K562 (cell line): Measurements from ENCODE around the gene CEACAM18.

Experiments used
- CREB1 ChIP-seq, 2 experiments: sonication (generic) in 1 of 2; formaldehyde crosslinking in 1 of 2; IDR thresholded peaks; 2 replicates each; pipeline versions ENCODE4 v1.6.1 to v1.8.0; 2012 to 2022; ENCODE audit warnings: inconsistent platforms in 1 of 2, mild to moderate bottlenecking in 1 of 2, missing genetic modification reagents in 1 of 2, moderate library complexity in 1 of 2
- ELF4 ChIP-seq: fragments of 450-650 bp; formaldehyde crosslinking; IDR thresholded peaks from 2 replicates; pipeline ENCODE4 v1.4.0; 2022; ENCODE audit warnings: missing genetic modification characterization
- ETV5 ChIP-seq: sonication (generic); formaldehyde crosslinking; IDR thresholded peaks from 2 replicates; pipeline ENCODE4 v1.4.0; 2020; ENCODE audit warnings: low read depth, mild to moderate bottlenecking, missing genetic modification reagents
- NR2F6 ChIP-seq: fragments of 450-650 bp; formaldehyde crosslinking; IDR thresholded peaks from 2 replicates; pipeline ENCODE4 v1.4.0; 2020; ENCODE audit warnings: mild to moderate bottlenecking
- ZNF764 ChIP-seq: fragments of 250-450 bp; sonication (Bioruptor Pico); IDR thresholded peaks from 2 replicates; pipeline ENCODE4 v1.4.0; 2020; ENCODE audit warnings: low read depth, mild to moderate bottlenecking, moderate library complexity
- TF ChIP-seq, protein P1 (sequence below), 3 experiments: IDR thresholded peaks in 2 of 3; conservative IDR thresholded peaks in 1 of 3; 2 replicates each; pipeline ENCODE4 v1.5.1; 2011 to 2012; ENCODE audit warnings: low read length in 3 of 3, mild to moderate bottlenecking in 3 of 3, control low read depth in 2 of 3, improper control_type of control experiment in 1 of 3, inconsistent platforms in 1 of 3, low read depth in 1 of 3, mixed read lengths in 1 of 3, moderate library complexity in 1 of 3; ENCODE audit not compliant: insufficient read depth in 2 of 3
- TF ChIP-seq, protein P2 (sequence below), 2 experiments: fragments of 250-450 bp in 1 of 2; fragments of 450-650 bp in 1 of 2; sonication (Bioruptor Pico) in 1 of 2; IDR thresholded peaks; 2 replicates each; pipeline versions ENCODE4 v1.6.1 to v1.8.0; 2016 to 2021; ENCODE audit warnings: mild to moderate bottlenecking in 2 of 2, moderate library complexity in 2 of 2, missing compliant biosample characterization in 1 of 2, missing genetic modification characterization in 1 of 2
- TF ChIP-seq, protein P3 (sequence below): fragments of 250-450 bp; sonication (Bioruptor Pico); IDR thresholded peaks from 2 replicates; pipeline ENCODE4 v1.4.0; 2020
- TF ChIP-seq, protein P4 (sequence below): IDR thresholded peaks from 3 replicates; pipeline ENCODE4 v1.6.1; 2011; ENCODE audit warnings: borderline replicate concordance, mild to moderate bottlenecking, moderate library complexity; ENCODE audit not compliant: insufficient read length; ENCODE audit errors: extremely low read depth
- TF ChIP-seq, protein P5 (sequence below): IDR thresholded peaks from 3 replicates; pipeline ENCODE4 v1.6.1; 2011; ENCODE audit warnings: borderline replicate concordance, mild to moderate bottlenecking; ENCODE audit not compliant: insufficient read length, insufficient read depth
- TF ChIP-seq, protein P6 (sequence below): fragments of 450-650 bp; formaldehyde crosslinking; IDR thresholded peaks from 2 replicates; pipeline ENCODE4 v1.4.0; 2020; ENCODE audit warnings: mild to moderate bottlenecking, mixed read lengths
- TF ChIP-seq, protein P7 (sequence below), 2 experiments: fragments of 450-650 bp in 1 of 2; sonication (generic) in 1 of 2; formaldehyde crosslinking; conservative IDR thresholded peaks; 2 replicates each; pipeline versions ENCODE4 v1.4.0 to v1.8.1; 2020 to 2022; ENCODE audit warnings: mild to moderate bottlenecking in 1 of 2, missing genetic modification reagents in 1 of 2
- TF ChIP-seq, protein P8 (sequence below): fragments of 450-650 bp; IDR thresholded peaks from 2 replicates; pipeline ENCODE4 v1.6.1; 2016; ENCODE audit warnings: low read depth, mild to moderate bottlenecking, moderate library complexity

DNA sequence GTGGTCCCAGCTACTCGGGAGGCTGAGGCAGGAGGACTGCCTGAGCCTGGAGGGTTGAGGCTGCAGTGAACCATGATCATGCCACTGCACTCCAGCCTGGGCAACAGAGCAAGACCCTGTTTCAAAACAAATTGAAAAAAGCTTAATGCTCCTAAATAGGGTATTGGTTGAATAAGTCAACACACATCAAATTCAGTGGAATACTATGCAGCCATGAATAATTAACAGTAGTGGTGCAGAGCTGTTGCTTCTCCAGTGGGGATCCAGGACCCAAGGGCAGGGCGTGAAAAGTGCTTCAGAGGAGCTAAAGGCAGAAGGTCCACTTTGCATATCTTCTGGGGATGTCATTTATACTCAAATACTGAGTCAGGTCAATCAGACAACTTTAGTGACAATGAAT lies 38.3 kb upstream of the CEACAM18 start:
- no peak for TF ChIP-seq CREB1 (IDR thresholded peaks at IDR 0.05)
- TF ChIP-seq CREB1 (CRISPR knock-in tag; IDR thresholded peaks at IDR 0.05) = no peak
- TF ChIP-seq, protein P1, sequence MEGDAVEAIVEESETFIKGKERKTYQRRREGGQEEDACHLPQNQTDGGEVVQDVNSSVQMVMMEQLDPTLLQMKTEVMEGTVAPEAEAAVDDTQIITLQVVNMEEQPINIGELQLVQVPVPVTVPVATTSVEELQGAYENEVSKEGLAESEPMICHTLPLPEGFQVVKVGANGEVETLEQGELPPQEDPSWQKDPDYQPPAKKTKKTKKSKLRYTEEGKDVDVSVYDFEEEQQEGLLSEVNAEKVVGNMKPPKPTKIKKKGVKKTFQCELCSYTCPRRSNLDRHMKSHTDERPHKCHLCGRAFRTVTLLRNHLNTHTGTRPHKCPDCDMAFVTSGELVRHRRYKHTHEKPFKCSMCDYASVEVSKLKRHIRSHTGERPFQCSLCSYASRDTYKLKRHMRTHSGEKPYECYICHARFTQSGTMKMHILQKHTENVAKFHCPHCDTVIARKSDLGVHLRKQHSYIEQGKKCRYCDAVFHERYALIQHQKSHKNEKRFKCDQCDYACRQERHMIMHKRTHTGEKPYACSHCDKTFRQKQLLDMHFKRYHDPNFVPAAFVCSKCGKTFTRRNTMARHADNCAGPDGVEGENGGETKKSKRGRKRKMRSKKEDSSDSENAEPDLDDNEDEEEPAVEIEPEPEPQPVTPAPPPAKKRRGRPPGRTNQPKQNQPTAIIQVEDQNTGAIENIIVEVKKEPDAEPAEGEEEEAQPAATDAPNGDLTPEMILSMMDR (IDR thresholded peaks at IDR 0.05 in 2 of 3, conservative IDR thresholded peaks at IDR 0.05 in 1 of 3; ENCODE audit: insufficient read depth in 2 of 3, low read depth in 1 of 3, low read length in 3 of 3) = no peak
- TF ChIP-seq, protein P2, sequence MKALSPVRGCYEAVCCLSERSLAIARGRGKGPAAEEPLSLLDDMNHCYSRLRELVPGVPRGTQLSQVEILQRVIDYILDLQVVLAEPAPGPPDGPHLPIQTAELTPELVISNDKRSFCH (CRISPR knock-in tag; IDR thresholded peaks at IDR 0.05) = no peak
- TF ChIP-seq, protein P2 (tag; IDR thresholded peaks at IDR 0.05) = no peak
- TF ChIP-seq, protein P3, sequence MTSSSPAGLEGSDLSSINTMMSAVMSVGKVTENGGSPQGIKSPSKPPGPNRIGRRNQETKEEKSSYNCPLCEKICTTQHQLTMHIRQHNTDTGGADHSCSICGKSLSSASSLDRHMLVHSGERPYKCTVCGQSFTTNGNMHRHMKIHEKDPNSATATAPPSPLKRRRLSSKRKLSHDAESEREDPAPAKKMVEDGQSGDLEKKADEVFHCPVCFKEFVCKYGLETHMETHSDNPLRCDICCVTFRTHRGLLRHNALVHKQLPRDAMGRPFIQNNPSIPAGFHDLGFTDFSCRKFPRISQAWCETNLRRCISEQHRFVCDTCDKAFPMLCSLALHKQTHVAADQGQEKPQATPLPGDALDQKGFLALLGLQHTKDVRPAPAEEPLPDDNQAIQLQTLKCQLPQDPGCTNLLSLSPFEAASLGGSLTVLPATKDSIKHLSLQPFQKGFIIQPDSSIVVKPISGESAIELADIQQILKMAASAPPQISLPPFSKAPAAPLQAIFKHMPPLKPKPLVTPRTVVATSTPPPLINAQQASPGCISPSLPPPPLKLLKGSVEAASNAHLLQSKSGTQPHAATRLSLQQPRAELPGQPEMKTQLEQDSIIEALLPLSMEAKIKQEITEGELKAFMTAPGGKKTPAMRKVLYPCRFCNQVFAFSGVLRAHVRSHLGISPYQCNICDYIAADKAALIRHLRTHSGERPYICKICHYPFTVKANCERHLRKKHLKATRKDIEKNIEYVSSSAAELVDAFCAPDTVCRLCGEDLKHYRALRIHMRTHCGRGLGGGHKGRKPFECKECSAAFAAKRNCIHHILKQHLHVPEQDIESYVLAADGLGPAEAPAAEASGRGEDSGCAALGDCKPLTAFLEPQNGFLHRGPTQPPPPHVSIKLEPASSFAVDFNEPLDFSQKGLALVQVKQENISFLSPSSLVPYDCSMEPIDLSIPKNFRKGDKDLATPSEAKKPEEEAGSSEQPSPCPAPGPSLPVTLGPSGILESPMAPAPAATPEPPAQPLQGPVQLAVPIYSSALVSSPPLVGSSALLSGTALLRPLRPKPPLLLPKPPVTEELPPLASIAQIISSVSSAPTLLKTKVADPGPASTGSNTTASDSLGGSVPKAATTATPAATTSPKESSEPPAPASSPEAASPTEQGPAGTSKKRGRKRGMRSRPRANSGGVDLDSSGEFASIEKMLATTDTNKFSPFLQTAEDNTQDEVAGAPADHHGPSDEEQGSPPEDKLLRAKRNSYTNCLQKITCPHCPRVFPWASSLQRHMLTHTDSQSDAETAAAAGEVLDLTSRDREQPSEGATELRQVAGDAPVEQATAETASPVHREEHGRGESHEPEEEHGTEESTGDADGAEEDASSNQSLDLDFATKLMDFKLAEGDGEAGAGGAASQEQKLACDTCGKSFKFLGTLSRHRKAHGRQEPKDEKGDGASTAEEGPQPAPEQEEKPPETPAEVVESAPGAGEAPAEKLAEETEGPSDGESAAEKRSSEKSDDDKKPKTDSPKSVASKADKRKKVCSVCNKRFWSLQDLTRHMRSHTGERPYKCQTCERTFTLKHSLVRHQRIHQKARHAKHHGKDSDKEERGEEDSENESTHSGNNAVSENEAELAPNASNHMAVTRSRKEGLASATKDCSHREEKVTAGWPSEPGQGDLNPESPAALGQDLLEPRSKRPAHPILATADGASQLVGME = no peak
- no peak for TF ChIP-seq ELF4 (CRISPR knock-in tag)
- TF ChIP-seq, protein P4, sequence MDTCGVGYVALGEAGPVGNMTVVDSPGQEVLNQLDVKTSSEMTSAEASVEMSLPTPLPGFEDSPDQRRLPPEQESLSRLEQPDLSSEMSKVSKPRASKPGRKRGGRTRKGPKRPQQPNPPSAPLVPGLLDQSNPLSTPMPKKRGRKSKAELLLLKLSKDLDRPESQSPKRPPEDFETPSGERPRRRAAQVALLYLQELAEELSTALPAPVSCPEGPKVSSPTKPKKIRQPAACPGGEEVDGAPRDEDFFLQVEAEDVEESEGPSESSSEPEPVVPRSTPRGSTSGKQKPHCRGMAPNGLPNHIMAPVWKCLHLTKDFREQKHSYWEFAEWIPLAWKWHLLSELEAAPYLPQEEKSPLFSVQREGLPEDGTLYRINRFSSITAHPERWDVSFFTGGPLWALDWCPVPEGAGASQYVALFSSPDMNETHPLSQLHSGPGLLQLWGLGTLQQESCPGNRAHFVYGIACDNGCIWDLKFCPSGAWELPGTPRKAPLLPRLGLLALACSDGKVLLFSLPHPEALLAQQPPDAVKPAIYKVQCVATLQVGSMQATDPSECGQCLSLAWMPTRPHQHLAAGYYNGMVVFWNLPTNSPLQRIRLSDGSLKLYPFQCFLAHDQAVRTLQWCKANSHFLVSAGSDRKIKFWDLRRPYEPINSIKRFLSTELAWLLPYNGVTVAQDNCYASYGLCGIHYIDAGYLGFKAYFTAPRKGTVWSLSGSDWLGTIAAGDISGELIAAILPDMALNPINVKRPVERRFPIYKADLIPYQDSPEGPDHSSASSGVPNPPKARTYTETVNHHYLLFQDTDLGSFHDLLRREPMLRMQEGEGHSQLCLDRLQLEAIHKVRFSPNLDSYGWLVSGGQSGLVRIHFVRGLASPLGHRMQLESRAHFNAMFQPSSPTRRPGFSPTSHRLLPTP = no peak
- TF ChIP-seq NR2F6 = no peak
- TF ChIP-seq, protein P5, sequence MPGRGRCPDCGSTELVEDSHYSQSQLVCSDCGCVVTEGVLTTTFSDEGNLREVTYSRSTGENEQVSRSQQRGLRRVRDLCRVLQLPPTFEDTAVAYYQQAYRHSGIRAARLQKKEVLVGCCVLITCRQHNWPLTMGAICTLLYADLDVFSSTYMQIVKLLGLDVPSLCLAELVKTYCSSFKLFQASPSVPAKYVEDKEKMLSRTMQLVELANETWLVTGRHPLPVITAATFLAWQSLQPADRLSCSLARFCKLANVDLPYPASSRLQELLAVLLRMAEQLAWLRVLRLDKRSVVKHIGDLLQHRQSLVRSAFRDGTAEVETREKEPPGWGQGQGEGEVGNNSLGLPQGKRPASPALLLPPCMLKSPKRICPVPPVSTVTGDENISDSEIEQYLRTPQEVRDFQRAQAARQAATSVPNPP = no peak
- TF ChIP-seq, protein P6, sequence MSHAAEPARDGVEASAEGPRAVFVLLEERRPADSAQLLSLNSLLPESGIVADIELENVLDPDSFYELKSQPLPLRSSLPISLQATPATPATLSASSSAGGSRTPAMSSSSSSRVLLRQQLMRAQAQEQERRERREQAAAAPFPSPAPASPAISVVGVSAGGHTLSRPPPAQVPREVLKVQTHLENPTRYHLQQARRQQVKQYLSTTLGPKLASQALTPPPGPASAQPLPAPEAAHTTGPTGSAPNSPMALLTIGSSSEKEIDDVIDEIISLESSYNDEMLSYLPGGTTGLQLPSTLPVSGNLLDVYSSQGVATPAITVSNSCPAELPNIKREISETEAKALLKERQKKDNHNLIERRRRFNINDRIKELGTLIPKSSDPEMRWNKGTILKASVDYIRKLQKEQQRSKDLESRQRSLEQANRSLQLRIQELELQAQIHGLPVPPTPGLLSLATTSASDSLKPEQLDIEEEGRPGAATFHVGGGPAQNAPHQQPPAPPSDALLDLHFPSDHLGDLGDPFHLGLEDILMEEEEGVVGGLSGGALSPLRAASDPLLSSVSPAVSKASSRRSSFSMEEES (CRISPR knock-in tag) = no peak
- TF ChIP-seq ZNF764 = no peak
- TF ChIP-seq, protein P7, sequence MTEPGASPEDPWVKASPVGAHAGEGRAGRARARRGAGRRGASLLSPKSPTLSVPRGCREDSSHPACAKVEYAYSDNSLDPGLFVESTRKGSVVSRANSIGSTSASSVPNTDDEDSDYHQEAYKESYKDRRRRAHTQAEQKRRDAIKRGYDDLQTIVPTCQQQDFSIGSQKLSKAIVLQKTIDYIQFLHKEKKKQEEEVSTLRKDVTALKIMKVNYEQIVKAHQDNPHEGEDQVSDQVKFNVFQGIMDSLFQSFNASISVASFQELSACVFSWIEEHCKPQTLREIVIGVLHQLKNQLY (CRISPR knock-in tag; conservative IDR thresholded peaks at IDR 0.05) = no peak
- no peak for TF ChIP-seq ETV5 (CRISPR knock-in tag)
- TF ChIP-seq, protein P8, sequence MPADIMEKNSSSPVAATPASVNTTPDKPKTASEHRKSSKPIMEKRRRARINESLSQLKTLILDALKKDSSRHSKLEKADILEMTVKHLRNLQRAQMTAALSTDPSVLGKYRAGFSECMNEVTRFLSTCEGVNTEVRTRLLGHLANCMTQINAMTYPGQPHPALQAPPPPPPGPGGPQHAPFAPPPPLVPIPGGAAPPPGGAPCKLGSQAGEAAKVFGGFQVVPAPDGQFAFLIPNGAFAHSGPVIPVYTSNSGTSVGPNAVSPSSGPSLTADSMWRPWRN = no peak
